ENCODE data around the gene GLRX5. TPM values are rescaled to one million over a fixed set of nuclear protein-coding genes. Genes with fewer than 3 reads are reported as not detected.

The GLRX5 gene
- total RNA-seq, 1 donor from 2014 or later, result 51.4 TPM

GRCh38 chr14:95498622-95499353, 36.1 kb upstream of the GLRX5 start:
- no peak for DNase-seq (ENCODE audit: low read depth)
- no peak overlapping the region for H3K4me3 ChIP-seq (ENCODE audit: low read depth, low read length)
- no peak for TF ChIP-seq CTCF (conservative IDR thresholded peaks at IDR 0.05; ENCODE audit: low read depth, low read length)

GRCh38 chr14:95499354-95499750, 35.5 kb upstream of the GLRX5 start:
- no peak overlapping the region for H3K4me3 ChIP-seq (ENCODE audit: low read depth, low read length)
- no peak for TF ChIP-seq CTCF (conservative IDR thresholded peaks at IDR 0.05; ENCODE audit: low read depth, low read length)
- DNase-seq (ENCODE audit: low read depth), result no peak

- DNase-seq (ENCODE audit: low read depth), result no peak
- no peak overlapping the region for H3K4me3 ChIP-seq (ENCODE audit: low read depth, low read length)
- no peak for TF ChIP-seq CTCF (conservative IDR thresholded peaks at IDR 0.05; ENCODE audit: low read depth, low read length)
Observed at GRCh38 chr14:95500201-95500681, 34.6 kb upstream of the GLRX5 start.

- TF ChIP-seq CTCF (conservative IDR thresholded peaks at IDR 0.05; ENCODE audit: low read depth, low read length), result no peak
- no peak for DNase-seq (ENCODE audit: low read depth)
- no peak overlapping the region for H3K4me3 ChIP-seq (ENCODE audit: low read depth, low read length)
Observed at GRCh38 chr14:95500772-95501401, 34.0 kb upstream of the GLRX5 start.

GRCh38 chr14:95502381-95502950, 32.4 kb upstream of the GLRX5 start:
- DNase-seq (ENCODE audit: low read depth), result no peak
- TF ChIP-seq CTCF (conservative IDR thresholded peaks at IDR 0.05; ENCODE audit: low read depth, low read length), result no peak
- H3K4me3 ChIP-seq (ENCODE audit: low read depth, low read length), result no peak overlapping the region

- DNase-seq (ENCODE audit: low read depth), result no peak
- no peak for TF ChIP-seq CTCF (conservative IDR thresholded peaks at IDR 0.05; ENCODE audit: low read depth, low read length)
- no peak overlapping the region for H3K4me3 ChIP-seq (ENCODE audit: low read depth, low read length)
Observed at GRCh38 chr14:95503365-95504134, 31.3 kb upstream of the GLRX5 start.
